Keratinocyte (primary cell): Measurements from ENCODE around the gene RNF145.

Source experiments
- CTCF ChIP-seq, 3 experiments: IDR thresholded peaks in 1 of 3; conservative IDR thresholded peaks in 1 of 3; optimal IDR thresholded peaks in 1 of 3; 2 replicates in 2 of 3; 3 replicates in 1 of 3; pipeline versions ENCODE3 to v1.5.1; 2011; ENCODE audit warnings: low read length in 3 of 3, mild to moderate bottlenecking in 3 of 3, moderate library complexity in 2 of 3, control low read depth in 1 of 3, inconsistent platforms in 1 of 3; ENCODE audit not compliant: insufficient read depth in 2 of 3; ENCODE audit errors: extremely low read depth in 1 of 3
- EZH2 ChIP-seq: IDR thresholded peaks from one replicate; pipeline ENCODE4 v1.6.1; 2012; ENCODE audit warnings: inconsistent platforms, mild to moderate bottlenecking, low read length, moderate library complexity

- TF ChIP-seq CTCF (optimal IDR thresholded peaks at IDR 0.05 in 1 of 3, IDR thresholded peaks at IDR 0.05 in 1 of 3, conservative IDR thresholded peaks at IDR 0.05 in 1 of 3; ENCODE audit: extremely low read depth in 1 of 3, insufficient read depth in 2 of 3, low read length in 3 of 3) (no peak), EZH2 (no peak)
Observed at GRCh38 chr5:159211729-159212174, 2.4 kb upstream of the RNF145 start.
